Activated naive CD4-positive, alpha-beta T cell treated with anti-CD3 and anti-CD28 coated beads, Interleukin-2, amount 10 ng/mL, durations not matched to agents 7 days and 5 days (primary cell): Measurements from ENCODE around the gene ST6GAL1.

Experiments
- CTCF ChIA-PET: fragments of 350-600 bp; sonication (Branson Sonifier 250); formaldehyde crosslinking; loops from one replicate; lab custom pipeline; 2021; ENCODE audit warnings: antibody characterized with exemption; lab: Charles Lee
- DNase-seq: peaks from one replicate; pipeline ENCODE4 v3.0.0-alpha.2; 2020
- H3K27ac Mint-ChIP-seq: one replicate; pipeline ENCODE4 v1.8.0; 2021; ENCODE audit warnings: mild to moderate bottlenecking, moderate library complexity, mixed read lengths
- H3K27me3 Mint-ChIP-seq: one replicate; pipeline ENCODE4 v1.8.0; 2021; ENCODE audit warnings: mild to moderate bottlenecking, mixed read lengths
- H3K36me3 Mint-ChIP-seq: one replicate; pipeline ENCODE4 v1.8.0; 2021; ENCODE audit warnings: mixed read lengths
- H3K4me1 Mint-ChIP-seq: one replicate; pipeline ENCODE4 v1.8.0; 2021; ENCODE audit warnings: mixed read lengths
- H3K4me3 Mint-ChIP-seq: one replicate; pipeline ENCODE4 v1.8.0; 2021; ENCODE audit warnings: mild to moderate bottlenecking, moderate library complexity, mixed read lengths
- H3K9me3 Mint-ChIP-seq: one replicate; pipeline ENCODE4 v1.8.0; 2021; ENCODE audit warnings: mixed read lengths

ST6GAL1 gene

GRCh38 chr3:186922790-186923189 is 7.5 kb upstream of the ST6GAL1 start:
- H3K4me1 Mint-ChIP-seq: peaks cover 9% of the 10 kb centered on the region
- CTCF ChIA-PET: interaction anchor here (0.7 to 1.0 kb wide), 2 partner anchors 9 to 93 kb away, joined by 4 read pairs; no protein-coding TSS in a partner anchor
- H3K27ac Mint-ChIP-seq: no peak overlapping the region
- H3K4me3 Mint-ChIP-seq: no peak overlapping the region
- DNase-seq: no peak
- no peaks in the 10 kb centered on the region for H3K9me3 Mint-ChIP-seq
- H3K27me3 Mint-ChIP-seq: no peaks in the 10 kb centered on the region
- no peaks in the 10 kb centered on the region for H3K36me3 Mint-ChIP-seq

GRCh38 chr3:186923241-186923640 is 7.1 kb upstream of the ST6GAL1 start:
- Mint-ChIP-seq H3K9me3 (no peaks in the 10 kb centered on the region), H3K36me3 (no peaks in the 10 kb centered on the region), H3K4me3 (no peak overlapping the region), H3K27ac (no peak overlapping the region), H3K27me3 (no peaks in the 10 kb centered on the region), H3K4me1 (peaks cover 6% of the 10 kb centered on the region)
- no peak for DNase-seq
- CTCF ChIA-PET: interaction anchor here (0.7 to 1.0 kb wide), 2 partner anchors 8 to 93 kb away, joined by 4 read pairs; no protein-coding TSS in a partner anchor

- DNase-seq: no peak
- Mint-ChIP-seq H3K4me1 (peaks cover 14% of the 10 kb centered on the region), H3K4me3 (no peak overlapping the region), H3K27me3 (peaks cover 4% of the 10 kb centered on the region), H3K27ac (no peak overlapping the region), H3K36me3 (no peaks in the 10 kb centered on the region), H3K9me3 (no peaks in the 10 kb centered on the region)
- CTCF ChIA-PET: interaction anchor here (0.7 to 1.4 kb wide), 2 partner anchors 77 to 110 kb away, joined by 3 to 4 read pairs; no protein-coding TSS in a partner anchor
Observed at GRCh38 chr3:186925826-186926225, 4.5 kb upstream of the ST6GAL1 start.

GRCh38 chr3:186929186-186929585 is 1.1 kb upstream of the ST6GAL1 start:
- Mint-ChIP-seq H3K9me3 (no peaks in the 10 kb centered on the region), H3K4me3 (peak overlapping the region; percentile 32), H3K27ac (no peak overlapping the region), H3K27me3 (peaks cover 4% of the 10 kb centered on the region), H3K36me3 (peaks cover 22% of the 10 kb centered on the region), H3K4me1 (peaks cover 28% of the 10 kb centered on the region)
- CTCF ChIA-PET: interaction anchor here (1.1 to 5.5 kb wide), 2 partner anchors 11 to 80 kb away, joined by 4 to 56 read pairs; no protein-coding TSS in a partner anchor
- no peak for DNase-seq

- peaks cover 25% of the 10 kb centered on the region for H3K36me3 Mint-ChIP-seq
- peak overlapping the region; percentile 87 for H3K27ac Mint-ChIP-seq
- H3K9me3 Mint-ChIP-seq: no peaks in the 10 kb centered on the region
- peak overlapping the region; percentile 83 for H3K4me3 Mint-ChIP-seq
- CTCF ChIA-PET: interaction anchor here (5.5 kb wide), 1 partner anchor 81 kb away, joined by 56 read pairs; no protein-coding TSS in a partner anchor
- peaks cover 28% of the 10 kb centered on the region for H3K4me1 Mint-ChIP-seq
- DNase-seq: no peak
- peaks cover 4% of the 10 kb centered on the region for H3K27me3 Mint-ChIP-seq
Observed at GRCh38 chr3:186929685-186930084, 641 bp upstream of the ST6GAL1 start.

GRCh38 chr3:186930641-186931531 is 560 bp downstream of the ST6GAL1 start:
- peak overlapping the region; percentile 83 for H3K4me3 Mint-ChIP-seq
- CTCF ChIA-PET: interaction anchor here (0.7 to 5.5 kb wide), 18 partner anchors 8 to 234 kb away, joined by 3 to 56 read pairs (median 4); no protein-coding TSS in a partner anchor
- peak; percentile 86 for DNase-seq
- H3K36me3 Mint-ChIP-seq: peaks cover 34% of the 10 kb centered on the region
- H3K4me1 Mint-ChIP-seq: peaks cover 30% of the 10 kb centered on the region
- H3K9me3 Mint-ChIP-seq: peaks cover 3% of the 10 kb centered on the region
- peak overlapping the region; percentile 87 for H3K27ac Mint-ChIP-seq
- H3K27me3 Mint-ChIP-seq: peaks cover 4% of the 10 kb centered on the region

GRCh38 chr3:186931532-186932280 is 1.4 kb downstream of the ST6GAL1 start:
- H3K27ac Mint-ChIP-seq: peak overlapping the region; percentile 87
- H3K9me3 Mint-ChIP-seq: peaks cover 3% of the 10 kb centered on the region
- peak; percentile 79 for DNase-seq
- peaks cover 34% of the 10 kb centered on the region for H3K36me3 Mint-ChIP-seq
- H3K4me1 Mint-ChIP-seq: peaks cover 30% of the 10 kb centered on the region
- CTCF ChIA-PET: interaction anchor here (0.8 to 5.5 kb wide), 21 partner anchors 9 to 233 kb away, joined by 3 to 56 read pairs (median 4); no protein-coding TSS in a partner anchor
- peaks cover 4% of the 10 kb centered on the region for H3K27me3 Mint-ChIP-seq
- peak overlapping the region; percentile 83 for H3K4me3 Mint-ChIP-seq

- Mint-ChIP-seq H3K36me3 (peaks cover 39% of the 10 kb centered on the region), H3K4me1 (peaks cover 32% of the 10 kb centered on the region), H3K27ac (peak overlapping the region; percentile 87), H3K27me3 (peaks cover 4% of the 10 kb centered on the region), H3K9me3 (peaks cover 3% of the 10 kb centered on the region), H3K4me3 (peak overlapping the region; percentile 83)
- CTCF ChIA-PET: interaction anchor here (0.8 to 5.5 kb wide), 12 partner anchors 10 to 232 kb away, joined by 3 to 56 read pairs (median 4); partner anchors contain the start of gene RPL39L
- DNase-seq: peak; percentile 28
Observed at GRCh38 chr3:186932281-186933181, 2.2 kb downstream of the ST6GAL1 start.

- Mint-ChIP-seq H3K9me3 (peaks cover 3% of the 10 kb centered on the region), H3K27me3 (peaks cover 4% of the 10 kb centered on the region), H3K36me3 (peaks cover 47% of the 10 kb centered on the region), H3K4me3 (no peak overlapping the region), H3K27ac (no peak overlapping the region), H3K4me1 (peaks cover 35% of the 10 kb centered on the region)
- no peak for DNase-seq
- CTCF ChIA-PET: interaction anchor here (0.6 to 5.5 kb wide), 4 partner anchors 84 to 205 kb away, joined by 3 to 56 read pairs (median 6); partner anchors contain the start of gene RPL39L
Observed at GRCh38 chr3:186933816-186934215, 3.5 kb downstream of the ST6GAL1 start.

- H3K36me3 Mint-ChIP-seq: peaks cover 51% of the 10 kb centered on the region
- peaks cover 3% of the 10 kb centered on the region for H3K9me3 Mint-ChIP-seq
- no peak overlapping the region for H3K4me3 Mint-ChIP-seq
- no peak for DNase-seq
- peaks cover 27% of the 10 kb centered on the region for H3K4me1 Mint-ChIP-seq
- H3K27me3 Mint-ChIP-seq: peaks cover 3% of the 10 kb centered on the region
- CTCF ChIA-PET: interaction anchor here (1.6 kb wide), 1 partner anchor 88 kb away, joined by 4 read pairs; no protein-coding TSS in a partner anchor
- no peak overlapping the region for H3K27ac Mint-ChIP-seq
Observed at GRCh38 chr3:186935133-186935532, 4.8 kb downstream of the ST6GAL1 start.

- CTCF ChIA-PET: interaction anchor here (1.2 kb wide), 1 partner anchor 88 kb away, joined by 5 read pairs; no protein-coding TSS in a partner anchor
- Mint-ChIP-seq H3K4me1 (peaks cover 25% of the 10 kb centered on the region), H3K27me3 (no peaks in the 10 kb centered on the region), H3K36me3 (peaks cover 58% of the 10 kb centered on the region), H3K27ac (no peak overlapping the region), H3K4me3 (no peak overlapping the region), H3K9me3 (peaks cover 3% of the 10 kb centered on the region)
- no peak for DNase-seq
Observed at GRCh38 chr3:186937017-186937875, 6.9 kb downstream of the ST6GAL1 start.

- H3K36me3 Mint-ChIP-seq: peaks cover 51% of the 10 kb centered on the region
- CTCF ChIA-PET: no interaction called here
- H3K4me1 Mint-ChIP-seq: peaks cover 11% of the 10 kb centered on the region
- DNase-seq: no peak
- peaks cover 3% of the 10 kb centered on the region for H3K9me3 Mint-ChIP-seq
- H3K27ac Mint-ChIP-seq: no peak overlapping the region
- no peak overlapping the region for H3K4me3 Mint-ChIP-seq
- no peaks in the 10 kb centered on the region for H3K27me3 Mint-ChIP-seq
Observed at GRCh38 chr3:186938716-186939115, 8.4 kb downstream of the ST6GAL1 start.
